ENCODE data around the gene CFAP46.
A peak's percentile ranks its signal among the peaks of the same experiment; 100 is the strongest.

DNA sequence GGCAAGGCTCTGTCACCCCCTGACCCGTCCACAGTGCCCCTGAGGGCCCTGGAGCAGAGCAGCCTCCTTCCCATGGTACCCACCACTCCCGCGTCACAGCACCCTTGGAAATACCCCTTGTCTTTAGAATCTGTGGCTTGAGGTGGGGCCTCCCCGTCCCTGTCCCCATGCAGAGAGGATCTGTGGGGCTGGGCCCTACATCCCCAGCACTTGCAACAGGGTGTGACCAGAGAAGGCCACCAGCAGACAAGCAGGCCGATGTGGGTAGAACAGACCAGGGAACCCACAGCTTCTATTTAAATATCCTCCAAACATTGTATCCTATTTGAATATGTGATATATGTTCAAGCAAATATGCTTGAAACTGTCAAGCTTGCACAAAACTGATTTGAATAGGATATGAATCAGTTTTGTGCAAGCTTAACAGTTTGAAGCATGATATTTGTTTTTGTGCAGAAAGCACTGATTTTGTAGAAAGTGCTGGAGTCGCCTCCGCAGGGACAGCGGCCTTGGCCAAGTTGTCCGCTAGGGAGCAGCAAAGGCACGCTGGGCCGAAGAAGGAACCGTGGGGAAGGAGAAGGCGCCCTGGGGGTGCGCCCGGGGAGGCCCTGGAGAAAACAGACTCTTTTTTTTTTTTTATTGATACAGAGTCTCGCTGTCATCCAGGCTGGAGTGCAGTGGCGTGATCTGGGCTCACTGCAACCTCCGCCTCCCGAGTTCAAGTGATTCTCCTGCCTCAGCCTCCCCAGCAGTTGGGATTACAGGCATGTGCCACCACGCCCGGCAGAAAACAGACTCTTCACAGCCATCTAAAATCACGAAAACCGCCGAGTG lies 2.2 kb downstream of the CFAP46 start:
- TF ChIP-seq, protein P1, sequence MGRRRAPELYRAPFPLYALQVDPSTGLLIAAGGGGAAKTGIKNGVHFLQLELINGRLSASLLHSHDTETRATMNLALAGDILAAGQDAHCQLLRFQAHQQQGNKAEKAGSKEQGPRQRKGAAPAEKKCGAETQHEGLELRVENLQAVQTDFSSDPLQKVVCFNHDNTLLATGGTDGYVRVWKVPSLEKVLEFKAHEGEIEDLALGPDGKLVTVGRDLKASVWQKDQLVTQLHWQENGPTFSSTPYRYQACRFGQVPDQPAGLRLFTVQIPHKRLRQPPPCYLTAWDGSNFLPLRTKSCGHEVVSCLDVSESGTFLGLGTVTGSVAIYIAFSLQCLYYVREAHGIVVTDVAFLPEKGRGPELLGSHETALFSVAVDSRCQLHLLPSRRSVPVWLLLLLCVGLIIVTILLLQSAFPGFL (CRISPR knock-in tag; IDR thresholded peaks at IDR 0.05; ENCODE audit: borderline replicate concordance), result no peak
- no peak for TF ChIP-seq ZNF232 (CRISPR knock-in tag; IDR thresholded peaks at IDR 0.05)
- TF ChIP-seq, protein P2, sequence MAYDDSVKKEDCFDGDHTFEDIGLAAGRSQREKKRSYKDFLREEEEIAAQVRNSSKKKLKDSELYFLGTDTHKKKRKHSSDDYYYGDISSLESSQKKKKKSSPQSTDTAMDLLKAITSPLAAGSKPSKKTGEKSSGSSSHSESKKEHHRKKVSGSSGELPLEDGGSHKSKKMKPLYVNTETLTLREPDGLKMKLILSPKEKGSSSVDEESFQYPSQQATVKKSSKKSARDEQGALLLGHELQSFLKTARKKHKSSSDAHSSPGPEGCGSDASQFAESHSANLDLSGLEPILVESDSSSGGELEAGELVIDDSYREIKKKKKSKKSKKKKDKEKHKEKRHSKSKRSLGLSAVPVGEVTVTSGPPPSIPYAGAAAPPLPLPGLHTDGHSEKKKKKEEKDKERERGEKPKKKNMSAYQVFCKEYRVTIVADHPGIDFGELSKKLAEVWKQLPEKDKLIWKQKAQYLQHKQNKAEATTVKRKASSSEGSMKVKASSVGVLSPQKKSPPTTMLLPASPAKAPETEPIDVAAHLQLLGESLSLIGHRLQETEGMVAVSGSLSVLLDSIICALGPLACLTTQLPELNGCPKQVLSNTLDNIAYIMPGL (CRISPR knock-in tag; IDR thresholded peaks at IDR 0.05), result no peak
- no peak for TF ChIP-seq ZNF416 (CRISPR knock-in tag; IDR thresholded peaks at IDR 0.05)
- TF ChIP-seq, protein P3, sequence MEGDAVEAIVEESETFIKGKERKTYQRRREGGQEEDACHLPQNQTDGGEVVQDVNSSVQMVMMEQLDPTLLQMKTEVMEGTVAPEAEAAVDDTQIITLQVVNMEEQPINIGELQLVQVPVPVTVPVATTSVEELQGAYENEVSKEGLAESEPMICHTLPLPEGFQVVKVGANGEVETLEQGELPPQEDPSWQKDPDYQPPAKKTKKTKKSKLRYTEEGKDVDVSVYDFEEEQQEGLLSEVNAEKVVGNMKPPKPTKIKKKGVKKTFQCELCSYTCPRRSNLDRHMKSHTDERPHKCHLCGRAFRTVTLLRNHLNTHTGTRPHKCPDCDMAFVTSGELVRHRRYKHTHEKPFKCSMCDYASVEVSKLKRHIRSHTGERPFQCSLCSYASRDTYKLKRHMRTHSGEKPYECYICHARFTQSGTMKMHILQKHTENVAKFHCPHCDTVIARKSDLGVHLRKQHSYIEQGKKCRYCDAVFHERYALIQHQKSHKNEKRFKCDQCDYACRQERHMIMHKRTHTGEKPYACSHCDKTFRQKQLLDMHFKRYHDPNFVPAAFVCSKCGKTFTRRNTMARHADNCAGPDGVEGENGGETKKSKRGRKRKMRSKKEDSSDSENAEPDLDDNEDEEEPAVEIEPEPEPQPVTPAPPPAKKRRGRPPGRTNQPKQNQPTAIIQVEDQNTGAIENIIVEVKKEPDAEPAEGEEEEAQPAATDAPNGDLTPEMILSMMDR (IDR thresholded peaks at IDR 0.05), result peak; percentile 61
- TF ChIP-seq, protein P4, sequence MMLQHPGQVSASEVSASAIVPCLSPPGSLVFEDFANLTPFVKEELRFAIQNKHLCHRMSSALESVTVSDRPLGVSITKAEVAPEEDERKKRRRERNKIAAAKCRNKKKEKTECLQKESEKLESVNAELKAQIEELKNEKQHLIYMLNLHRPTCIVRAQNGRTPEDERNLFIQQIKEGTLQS (CRISPR knock-in tag; conservative IDR thresholded peaks at IDR 0.05), result no peak
